Thyroid gland (tissue), 4 donors: ENCODE results near the gene SPTB.

Experiments
- POLR2A ChIP-seq, 2 donors: fragments of 450-650 bp; IDR thresholded peaks; one replicate each; pipeline ENCODE4 v1.6.1; 2017; ENCODE audit warnings: antibody characterized with exemption in 2 of 2, mild to moderate bottlenecking in 2 of 2, moderate library complexity in 1 of 2
- TF ChIP-seq, protein P1 (sequence below), 6 experiments: fragments of 200-600 bp in 3 of 6; fragments of 450-650 bp in 3 of 6; sonication (generic) in 3 of 6; IDR thresholded peaks; one replicate each; pipeline ENCODE4 v1.5.1; 2016 to 2019; ENCODE audit warnings: antibody characterized with exemption in 6 of 6, mild to moderate bottlenecking in 2 of 6, inconsistent platforms in 1 of 6, moderate library complexity in 1 of 6

DNA sequence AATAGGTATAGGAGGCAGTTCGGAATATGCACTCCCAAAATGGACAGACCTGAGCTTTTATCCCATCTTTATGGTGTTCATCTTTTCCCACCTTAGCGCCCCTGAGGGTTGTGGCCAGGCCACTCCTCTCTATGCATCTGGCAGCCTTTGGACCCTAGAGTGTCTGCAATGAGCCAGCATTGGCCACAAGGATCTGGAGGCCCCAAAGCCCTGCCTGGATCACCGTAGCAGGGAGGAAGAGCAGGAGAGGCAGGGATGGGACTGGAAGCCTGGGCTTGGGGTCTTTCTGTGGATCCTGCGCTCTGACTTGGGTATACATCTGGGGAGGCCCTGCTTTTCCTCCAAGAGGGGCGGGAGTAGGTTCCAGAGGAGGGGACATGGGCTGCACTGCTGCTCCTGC, 123.0 kb downstream of the SPTB start:
- TF ChIP-seq, protein P1, sequence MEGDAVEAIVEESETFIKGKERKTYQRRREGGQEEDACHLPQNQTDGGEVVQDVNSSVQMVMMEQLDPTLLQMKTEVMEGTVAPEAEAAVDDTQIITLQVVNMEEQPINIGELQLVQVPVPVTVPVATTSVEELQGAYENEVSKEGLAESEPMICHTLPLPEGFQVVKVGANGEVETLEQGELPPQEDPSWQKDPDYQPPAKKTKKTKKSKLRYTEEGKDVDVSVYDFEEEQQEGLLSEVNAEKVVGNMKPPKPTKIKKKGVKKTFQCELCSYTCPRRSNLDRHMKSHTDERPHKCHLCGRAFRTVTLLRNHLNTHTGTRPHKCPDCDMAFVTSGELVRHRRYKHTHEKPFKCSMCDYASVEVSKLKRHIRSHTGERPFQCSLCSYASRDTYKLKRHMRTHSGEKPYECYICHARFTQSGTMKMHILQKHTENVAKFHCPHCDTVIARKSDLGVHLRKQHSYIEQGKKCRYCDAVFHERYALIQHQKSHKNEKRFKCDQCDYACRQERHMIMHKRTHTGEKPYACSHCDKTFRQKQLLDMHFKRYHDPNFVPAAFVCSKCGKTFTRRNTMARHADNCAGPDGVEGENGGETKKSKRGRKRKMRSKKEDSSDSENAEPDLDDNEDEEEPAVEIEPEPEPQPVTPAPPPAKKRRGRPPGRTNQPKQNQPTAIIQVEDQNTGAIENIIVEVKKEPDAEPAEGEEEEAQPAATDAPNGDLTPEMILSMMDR (IDR thresholded peaks at IDR 0.05) = no peak
- no peak for TF ChIP-seq POLR2A (IDR thresholded peaks at IDR 0.05)
